ENCODE data around the gene CNKSR3. TPM values are rescaled to one million over a fixed set of nuclear protein-coding genes. Genes with fewer than 3 reads are reported as not detected.

CNKSR3 gene
- total RNA-seq, 4 donors from 2014 or later, result 4.5 to 7.8 (median 7.0) TPM

DNA sequence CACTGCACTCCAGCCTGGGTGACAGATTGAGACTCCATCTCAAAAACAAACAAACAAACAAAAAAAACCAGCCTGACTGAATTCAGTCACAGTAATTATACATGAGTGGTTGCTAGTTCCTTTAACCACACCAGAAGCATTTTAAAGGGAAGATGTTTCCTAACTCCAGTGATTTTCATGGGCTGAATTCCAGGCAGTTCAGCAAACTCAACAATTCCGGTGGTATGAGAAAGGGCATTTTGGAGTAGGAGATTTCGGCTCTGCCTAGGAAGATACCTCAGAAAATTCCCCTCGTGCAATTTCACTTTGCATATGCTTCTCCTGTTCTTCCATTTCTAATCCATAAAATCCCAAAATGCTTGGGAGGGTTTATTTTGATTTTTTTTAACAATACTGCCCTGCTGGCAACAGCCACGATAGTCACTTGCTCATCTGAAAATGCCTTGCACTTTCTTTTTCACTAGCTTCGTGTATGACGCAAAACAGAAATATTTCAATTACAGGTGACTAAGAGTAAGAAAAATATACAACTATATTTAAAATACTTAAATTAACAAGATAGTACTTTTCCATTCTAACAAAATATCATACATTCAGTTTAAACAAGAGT is 105.6 kb downstream of the CNKSR3 start:
- Histone ChIP-seq H3K27ac (peak overlapping the region in 2 of 3 donors; percentile 53 to 65), H3K9me3 (no peaks in the 10 kb centered on the region), H3K36me3 (no peaks in the 10 kb centered on the region), H3K27me3 (no peaks in the 10 kb centered on the region), H3K4me3 (replicated peaks in 1 of 3) (no peak overlapping the region), H3K4me1 (peaks cover 6 to 23% of the 10 kb centered on the region in 2 donors)
- no peak for TF ChIP-seq POLR2A (IDR thresholded peaks at IDR 0.05)
- TF ChIP-seq, protein P1, sequence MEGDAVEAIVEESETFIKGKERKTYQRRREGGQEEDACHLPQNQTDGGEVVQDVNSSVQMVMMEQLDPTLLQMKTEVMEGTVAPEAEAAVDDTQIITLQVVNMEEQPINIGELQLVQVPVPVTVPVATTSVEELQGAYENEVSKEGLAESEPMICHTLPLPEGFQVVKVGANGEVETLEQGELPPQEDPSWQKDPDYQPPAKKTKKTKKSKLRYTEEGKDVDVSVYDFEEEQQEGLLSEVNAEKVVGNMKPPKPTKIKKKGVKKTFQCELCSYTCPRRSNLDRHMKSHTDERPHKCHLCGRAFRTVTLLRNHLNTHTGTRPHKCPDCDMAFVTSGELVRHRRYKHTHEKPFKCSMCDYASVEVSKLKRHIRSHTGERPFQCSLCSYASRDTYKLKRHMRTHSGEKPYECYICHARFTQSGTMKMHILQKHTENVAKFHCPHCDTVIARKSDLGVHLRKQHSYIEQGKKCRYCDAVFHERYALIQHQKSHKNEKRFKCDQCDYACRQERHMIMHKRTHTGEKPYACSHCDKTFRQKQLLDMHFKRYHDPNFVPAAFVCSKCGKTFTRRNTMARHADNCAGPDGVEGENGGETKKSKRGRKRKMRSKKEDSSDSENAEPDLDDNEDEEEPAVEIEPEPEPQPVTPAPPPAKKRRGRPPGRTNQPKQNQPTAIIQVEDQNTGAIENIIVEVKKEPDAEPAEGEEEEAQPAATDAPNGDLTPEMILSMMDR (IDR thresholded peaks at IDR 0.05), result no peak
- peak in 1 of 2 donors; percentile 6 for DNase-seq
- intact Hi-C loops (cut with DNase I), result no loop called here
- 65 to 84% methylated on average over 6 of the region's 6 CpGs for WGBS, 2 donors

DNA sequence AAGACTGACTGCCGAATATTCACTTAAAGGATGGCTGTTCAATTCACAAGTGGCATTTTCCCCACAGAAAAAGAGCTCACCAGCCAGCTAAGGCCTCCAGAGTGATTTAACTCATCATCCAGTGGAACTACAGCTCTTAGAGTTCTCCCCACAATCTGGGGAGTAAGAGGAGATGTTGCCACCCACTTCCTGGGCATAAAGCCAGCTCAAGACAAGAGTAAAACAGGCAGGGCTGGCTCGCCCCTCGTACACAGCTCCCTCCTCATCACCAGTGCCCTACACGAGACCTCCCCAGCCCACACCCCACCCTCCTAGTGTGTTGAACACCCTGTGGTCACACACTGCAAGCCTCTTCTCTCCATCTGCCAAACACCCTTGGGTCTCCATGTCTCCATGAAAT is 106.7 kb downstream of the CNKSR3 start:
- no peaks in the 10 kb centered on the region for H3K9me3 ChIP-seq
- WGBS, 2 donors, result 37 to 43% methylated on average over 4 of the region's 4 CpGs
- DNase-seq, result peak; percentile 37 to 42
- no peaks in the 10 kb centered on the region for H3K27me3 ChIP-seq
- H3K27ac ChIP-seq, result peak overlapping the region in 2 of 3 donors; percentile 53 to 65
- peaks cover 4 to 12% of the 10 kb centered on the region in 2 donors for H3K4me1 ChIP-seq
- H3K36me3 ChIP-seq, result no peaks in the 10 kb centered on the region
- H3K4me3 ChIP-seq (replicated peaks in 1 of 3), result no peak overlapping the region
- intact Hi-C loops (cut with DNase I), result no loop called here
- TF ChIP-seq POLR2A (IDR thresholded peaks at IDR 0.05), result no peak
- TF ChIP-seq, protein P1 (IDR thresholded peaks at IDR 0.05), result no peak

DNA sequence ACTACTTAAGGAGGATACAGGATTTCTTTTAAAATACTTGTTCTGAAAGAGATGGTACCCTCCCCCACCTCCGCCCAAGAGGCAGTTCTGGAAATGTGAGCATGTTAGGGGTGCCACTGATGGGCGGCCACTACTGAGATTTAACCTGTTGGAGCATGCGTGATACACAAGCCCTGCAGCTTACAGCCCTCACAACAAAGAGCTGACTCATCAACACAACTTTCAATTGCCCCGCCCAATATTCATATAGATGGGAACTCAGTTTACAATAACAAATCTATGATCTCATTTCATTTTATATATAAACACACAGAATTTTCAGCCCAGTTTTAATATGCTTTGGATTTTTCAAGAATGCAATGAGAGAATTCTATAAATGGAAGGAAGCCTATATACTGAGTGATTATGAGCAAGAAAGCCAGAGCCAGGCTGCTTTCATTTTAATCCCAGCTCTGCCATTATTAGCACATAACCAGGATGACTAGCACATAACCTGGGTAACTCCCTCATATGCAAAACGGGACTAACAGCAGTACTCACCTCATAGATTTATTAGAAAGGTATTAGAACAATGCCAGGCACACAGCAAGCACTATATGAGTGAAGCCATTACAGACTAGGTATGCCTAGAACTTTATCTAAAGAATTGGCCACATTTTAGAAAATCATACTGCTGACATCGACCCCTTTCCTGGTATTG is 108.3 kb downstream of the CNKSR3 start:
- Histone ChIP-seq H3K36me3 (no peaks in the 10 kb centered on the region), H3K27me3 (no peaks in the 10 kb centered on the region), H3K27ac (no peak overlapping the region), H3K4me1 (peaks cover 4 to 12% of the 10 kb centered on the region in 2 donors), H3K4me3 (replicated peaks in 1 of 3) (no peak overlapping the region), H3K9me3 (no peaks in the 10 kb centered on the region)
- TF ChIP-seq POLR2A (IDR thresholded peaks at IDR 0.05), result no peak
- intact Hi-C loops (cut with DNase I), result no loop called here
- no peak for DNase-seq
- WGBS, 2 donors, result 94 to 95% methylated on average over 6 of the region's 6 CpGs

DNA sequence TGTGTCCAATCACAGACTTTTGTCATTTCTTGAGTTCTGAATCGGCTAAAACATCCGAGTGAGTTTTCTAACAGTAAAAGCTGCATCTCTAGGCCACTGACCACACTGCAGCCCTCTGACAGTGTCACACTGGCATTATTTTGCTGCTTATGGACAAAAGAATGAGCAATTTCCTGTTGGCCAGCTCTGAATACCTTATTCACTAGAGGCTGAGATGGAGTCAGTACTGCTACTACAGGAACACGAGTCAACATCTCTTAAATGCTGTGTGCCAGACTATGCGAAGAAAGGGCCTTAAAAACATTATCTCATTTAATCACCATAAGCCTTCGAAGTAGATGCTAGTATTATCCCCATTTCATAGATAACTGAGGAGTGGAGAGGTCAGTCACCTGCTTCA is 111.4 kb downstream of the CNKSR3 start:
- Histone ChIP-seq H3K4me1 (peaks cover 0 to 6% of the 10 kb centered on the region in 2 donors), H3K27me3 (no peaks in the 10 kb centered on the region), H3K27ac (no peak overlapping the region), H3K36me3 (no peaks in the 10 kb centered on the region), H3K9me3 (no peaks in the 10 kb centered on the region), H3K4me3 (replicated peaks in 1 of 3) (no peak overlapping the region)
- DNase-seq, result no peak
- 78 to 92% methylated on average over 5 of the region's 5 CpGs for WGBS, 2 donors
- TF ChIP-seq, protein P1 (IDR thresholded peaks at IDR 0.05), result no peak
- TF ChIP-seq POLR2A (IDR thresholded peaks at IDR 0.05), result no peak
- intact Hi-C loops (cut with DNase I), result no loop called here

DNA sequence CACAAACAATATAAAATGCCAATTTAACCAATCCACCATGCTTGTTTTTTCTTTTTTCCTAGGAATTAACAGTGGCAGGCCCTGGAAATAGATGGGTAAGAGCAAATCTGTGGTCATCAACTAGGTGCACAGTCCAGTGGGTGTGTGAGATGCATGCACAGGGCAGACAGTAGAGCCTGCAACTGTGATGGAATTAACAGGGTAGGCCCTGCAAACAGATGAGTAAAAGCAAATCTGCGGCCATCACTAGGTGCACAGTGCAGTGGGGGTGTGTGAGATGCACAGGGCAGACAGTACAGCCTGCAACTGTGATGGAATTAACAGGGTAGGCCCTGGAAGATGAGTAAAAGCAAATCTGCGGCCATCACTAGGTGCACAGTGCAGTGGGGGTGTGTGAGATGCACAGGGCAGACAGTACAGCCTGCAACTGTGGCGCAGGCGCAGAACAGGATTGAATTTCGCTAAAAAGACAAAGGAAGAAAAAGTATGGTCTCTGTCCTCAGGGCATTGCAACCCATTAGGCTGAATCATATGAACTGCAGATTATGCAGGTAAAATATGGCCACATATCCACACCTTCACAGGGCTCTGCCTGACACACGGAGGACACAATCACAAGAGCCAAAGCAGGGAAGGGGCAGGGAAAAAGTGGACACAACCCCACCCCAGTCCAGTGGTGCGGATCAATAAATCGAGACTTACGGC is 112.8 kb downstream of the CNKSR3 start:
- Histone ChIP-seq H3K27ac (no peak overlapping the region), H3K4me3 (replicated peaks in 1 of 3) (no peak overlapping the region), H3K9me3 (no peaks in the 10 kb centered on the region), H3K36me3 (no peaks in the 10 kb centered on the region), H3K4me1 (no peaks in the 10 kb centered on the region), H3K27me3 (no peaks in the 10 kb centered on the region)
- TF ChIP-seq, protein P1 (IDR thresholded peaks at IDR 0.05), result no peak
- no peak for TF ChIP-seq POLR2A (IDR thresholded peaks at IDR 0.05)
- WGBS, 2 donors, result 92 to 98% methylated on average over 9 of the region's 9 CpGs
- intact Hi-C loops (cut with DNase I), result no loop called here
- DNase-seq, result no peak

Data from thyroid gland (tissue), 4 donors.